ENCODE data around the gene FAM163B. TPM values are rescaled to one million over a fixed set of nuclear protein-coding genes. Genes with fewer than 3 reads are reported as not detected.
A peak's percentile ranks its signal among the peaks of the same experiment; 100 is the strongest.
"Not testable (repeated sequence)": the region's sequence is repeated elsewhere in the genome, so short reads cannot be mapped to it uniquely, and the experiment has no call there.

Gene FAM163B
- total RNA-seq, 1 donor from 2014 or later: not detected

GRCh38 chr9:133564451-133565116, 44.6 kb downstream of the FAM163B start:
- H3K4me3 ChIP-seq (ENCODE audit: low read length in 3 of 3): no peak overlapping the region

GRCh38 chr9:133563814-133564213, 45.4 kb downstream of the FAM163B start:
- Histone ChIP-seq H3K4me1 (ENCODE audit: control insufficient read depth in 3 of 3, insufficient read depth in 3 of 3, low read length in 3 of 3) (peaks cover 16 to 28% (median 17%) of the 10 kb centered on the region in 3 donors), H3K27me3 (ENCODE audit: control insufficient read depth in 3 of 3, insufficient read depth in 3 of 3, low read length in 3 of 3) (peaks cover 18 to 52% (median 31%) of the 10 kb centered on the region in 3 donors)
- not testable (repeated sequence) for H3K4me3 ChIP-seq (ENCODE audit: low read length in 3 of 3); H3K36me3 ChIP-seq (ENCODE audit: control insufficient read depth in 3 of 3, insufficient read depth in 3 of 3, low read length in 3 of 3); H3K9ac ChIP-seq (ENCODE audit: low read depth in 1 of 3, low read length in 3 of 3); H3K9me3 ChIP-seq (ENCODE audit: control insufficient read depth in 3 of 3, low read length in 3 of 3); H3K27ac ChIP-seq (ENCODE audit: low read depth, low read length)

More at GRCh38 chr9:133564451-133565116, 44.6 kb downstream of the FAM163B start:
- Histone ChIP-seq H3K27ac (ENCODE audit: low read depth, low read length) (peak overlapping the region; percentile 54), H3K9ac (ENCODE audit: low read depth in 1 of 3, low read length in 3 of 3) (no peak overlapping the region), H3K27me3 (ENCODE audit: control insufficient read depth in 3 of 3, insufficient read depth in 3 of 3, low read length in 3 of 3) (peaks cover 18 to 52% (median 31%) of the 10 kb centered on the region in 3 donors), H3K9me3 (ENCODE audit: control insufficient read depth in 3 of 3, low read length in 3 of 3) (no peaks in the 10 kb centered on the region), H3K36me3 (ENCODE audit: control insufficient read depth in 3 of 3, insufficient read depth in 3 of 3, low read length in 3 of 3) (peaks cover 0 to 2% (median 0%) of the 10 kb centered on the region in 3 donors), H3K4me1 (ENCODE audit: control insufficient read depth in 3 of 3, insufficient read depth in 3 of 3, low read length in 3 of 3) (peaks cover 13 to 25% (median 16%) of the 10 kb centered on the region in 3 donors)

- Histone ChIP-seq H3K9me3 (ENCODE audit: control insufficient read depth in 3 of 3, low read length in 3 of 3) (no peaks in the 10 kb centered on the region), H3K4me1 (ENCODE audit: control insufficient read depth in 3 of 3, insufficient read depth in 3 of 3, low read length in 3 of 3) (peaks cover 20 to 33% (median 22%) of the 10 kb centered on the region in 3 donors), H3K4me3 (ENCODE audit: low read length in 3 of 3) (no peak overlapping the region), H3K9ac (ENCODE audit: low read depth in 1 of 3, low read length in 3 of 3) (no peak overlapping the region), H3K27me3 (ENCODE audit: control insufficient read depth in 3 of 3, insufficient read depth in 3 of 3, low read length in 3 of 3) (peaks cover 18 to 56% (median 31%) of the 10 kb centered on the region in 3 donors), H3K36me3 (ENCODE audit: control insufficient read depth in 3 of 3, insufficient read depth in 3 of 3, low read length in 3 of 3) (no peaks in the 10 kb centered on the region), H3K27ac (ENCODE audit: low read depth, low read length) (no peak overlapping the region)
These were observed 45.8 kb downstream of the FAM163B start for GRCh38 chr9:133563291-133563796.

- Histone ChIP-seq H3K27me3 (ENCODE audit: control insufficient read depth in 3 of 3, insufficient read depth in 3 of 3, low read length in 3 of 3) (peaks cover 17 to 59% (median 31%) of the 10 kb centered on the region in 3 donors), H3K9me3 (ENCODE audit: control insufficient read depth in 3 of 3, low read length in 3 of 3) (no peaks in the 10 kb centered on the region), H3K36me3 (ENCODE audit: control insufficient read depth in 3 of 3, insufficient read depth in 3 of 3, low read length in 3 of 3) (no peaks in the 10 kb centered on the region), H3K4me3 (ENCODE audit: low read length in 3 of 3) (no peak overlapping the region), H3K4me1 (ENCODE audit: control insufficient read depth in 3 of 3, insufficient read depth in 3 of 3, low read length in 3 of 3) (peaks cover 24 to 36% (median 25%) of the 10 kb centered on the region in 3 donors), H3K27ac (ENCODE audit: low read depth, low read length) (no peak overlapping the region), H3K9ac (ENCODE audit: low read depth in 1 of 3, low read length in 3 of 3) (no peak overlapping the region)
These were observed 46.4 kb downstream of the FAM163B start for GRCh38 chr9:133562611-133563290.

GRCh38 chr9:133561976-133562554, 47.1 kb downstream of the FAM163B start:
- H3K4me3 ChIP-seq (ENCODE audit: low read length in 3 of 3): no peak overlapping the region
- H3K27me3 ChIP-seq (ENCODE audit: control insufficient read depth in 3 of 3, insufficient read depth in 3 of 3, low read length in 3 of 3): peaks cover 13 to 55% (median 33%) of the 10 kb centered on the region in 3 donors
- peaks cover 24 to 41% (median 25%) of the 10 kb centered on the region in 3 donors for H3K4me1 ChIP-seq (ENCODE audit: control insufficient read depth in 3 of 3, insufficient read depth in 3 of 3, low read length in 3 of 3)
- H3K36me3 ChIP-seq (ENCODE audit: control insufficient read depth in 3 of 3, insufficient read depth in 3 of 3, low read length in 3 of 3): no peaks in the 10 kb centered on the region
- no peak overlapping the region for H3K9ac ChIP-seq (ENCODE audit: low read depth in 1 of 3, low read length in 3 of 3)
- no peak overlapping the region for H3K27ac ChIP-seq (ENCODE audit: low read depth, low read length)
- no peaks in the 10 kb centered on the region for H3K9me3 ChIP-seq (ENCODE audit: control insufficient read depth in 3 of 3, low read length in 3 of 3)

- Histone ChIP-seq H3K27ac (ENCODE audit: low read depth, low read length) (no peak overlapping the region), H3K36me3 (ENCODE audit: control insufficient read depth in 3 of 3, insufficient read depth in 3 of 3, low read length in 3 of 3) (peaks cover 0 to 3% (median 0%) of the 10 kb centered on the region in 3 donors), H3K27me3 (ENCODE audit: control insufficient read depth in 3 of 3, insufficient read depth in 3 of 3, low read length in 3 of 3) (peaks cover 13 to 65% (median 39%) of the 10 kb centered on the region in 3 donors), H3K4me3 (ENCODE audit: low read length in 3 of 3) (no peak overlapping the region), H3K9ac (ENCODE audit: low read depth in 1 of 3, low read length in 3 of 3) (no peak overlapping the region), H3K4me1 (ENCODE audit: control insufficient read depth in 3 of 3, insufficient read depth in 3 of 3, low read length in 3 of 3) (peaks cover 24 to 43% (median 25%) of the 10 kb centered on the region in 3 donors), H3K9me3 (ENCODE audit: control insufficient read depth in 3 of 3, low read length in 3 of 3) (no peaks in the 10 kb centered on the region)
These were observed 48.2 kb downstream of the FAM163B start for GRCh38 chr9:133560944-133561343.

- H3K4me1 ChIP-seq (ENCODE audit: control insufficient read depth in 3 of 3, insufficient read depth in 3 of 3, low read length in 3 of 3): peaks cover 22 to 41% (median 23%) of the 10 kb centered on the region in 3 donors
- H3K9ac ChIP-seq (ENCODE audit: low read depth in 1 of 3, low read length in 3 of 3): no peak overlapping the region
- H3K4me3 ChIP-seq (ENCODE audit: low read length in 3 of 3): no peak overlapping the region
- H3K27ac ChIP-seq (ENCODE audit: low read depth, low read length): no peak overlapping the region
- peaks cover 0 to 3% (median 0%) of the 10 kb centered on the region in 3 donors for H3K36me3 ChIP-seq (ENCODE audit: control insufficient read depth in 3 of 3, insufficient read depth in 3 of 3, low read length in 3 of 3)
- H3K9me3 ChIP-seq (ENCODE audit: control insufficient read depth in 3 of 3, low read length in 3 of 3): no peaks in the 10 kb centered on the region
- peaks cover 13 to 65% (median 36%) of the 10 kb centered on the region in 3 donors for H3K27me3 ChIP-seq (ENCODE audit: control insufficient read depth in 3 of 3, insufficient read depth in 3 of 3, low read length in 3 of 3)
These were observed 48.9 kb downstream of the FAM163B start for GRCh38 chr9:133560311-133560710.

GRCh38 chr9:133558191-133559126, 50.7 kb downstream of the FAM163B start:
- Histone ChIP-seq H3K4me1 (ENCODE audit: control insufficient read depth in 3 of 3, insufficient read depth in 3 of 3, low read length in 3 of 3) (peaks cover 18 to 37% (median 21%) of the 10 kb centered on the region in 3 donors), H3K27me3 (ENCODE audit: control insufficient read depth in 3 of 3, insufficient read depth in 3 of 3, low read length in 3 of 3) (peaks cover 13 to 56% (median 36%) of the 10 kb centered on the region in 3 donors), H3K9me3 (ENCODE audit: control insufficient read depth in 3 of 3, low read length in 3 of 3) (no peaks in the 10 kb centered on the region), H3K36me3 (ENCODE audit: control insufficient read depth in 3 of 3, insufficient read depth in 3 of 3, low read length in 3 of 3) (peaks cover 0 to 3% (median 0%) of the 10 kb centered on the region in 3 donors), H3K9ac (ENCODE audit: low read depth in 1 of 3, low read length in 3 of 3) (peak overlapping the region in 2 of 3 donors; percentile 20 to 54), H3K4me3 (ENCODE audit: low read length in 3 of 3) (peak overlapping the region in 2 of 3 donors; percentile 43 to 45), H3K27ac (ENCODE audit: low read depth, low read length) (no peak overlapping the region)

- Histone ChIP-seq H3K9me3 (ENCODE audit: control insufficient read depth in 3 of 3, low read length in 3 of 3) (no peaks in the 10 kb centered on the region), H3K27me3 (ENCODE audit: control insufficient read depth in 3 of 3, insufficient read depth in 3 of 3, low read length in 3 of 3) (peaks cover 7 to 50% (median 31%) of the 10 kb centered on the region in 3 donors), H3K27ac (ENCODE audit: low read depth, low read length) (no peak overlapping the region), H3K4me1 (ENCODE audit: control insufficient read depth in 3 of 3, insufficient read depth in 3 of 3, low read length in 3 of 3) (peaks cover 13 to 31% (median 14%) of the 10 kb centered on the region in 3 donors), H3K4me3 (ENCODE audit: low read length in 3 of 3) (no peak overlapping the region), H3K36me3 (ENCODE audit: control insufficient read depth in 3 of 3, insufficient read depth in 3 of 3, low read length in 3 of 3) (peaks cover 0 to 3% (median 0%) of the 10 kb centered on the region in 3 donors), H3K9ac (ENCODE audit: low read depth in 1 of 3, low read length in 3 of 3) (no peak overlapping the region)
These were observed 51.6 kb downstream of the FAM163B start for GRCh38 chr9:133557581-133557980.
